ENCODE data around the gene CNTNAP2.

DNA sequence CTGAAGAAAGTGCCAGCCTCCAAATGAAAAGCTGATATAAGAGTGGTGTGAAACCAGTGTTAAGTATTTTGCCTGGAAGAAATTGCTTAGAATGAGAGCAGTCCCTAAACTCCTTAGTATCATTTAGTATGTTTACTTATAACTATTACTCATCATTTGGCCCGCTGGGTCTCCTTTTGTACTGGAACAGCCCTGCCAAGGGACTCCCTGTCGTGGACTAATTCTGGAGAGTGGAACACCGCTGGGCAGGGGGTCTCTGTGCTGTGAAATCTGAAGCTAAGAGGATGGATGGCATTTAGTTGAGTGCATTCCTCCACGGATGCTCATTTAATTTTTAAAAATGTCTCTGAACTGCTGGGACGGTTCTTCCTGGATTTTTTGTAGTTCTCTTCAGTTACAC is 1584.1 kb downstream of the CNTNAP2 start:
- TF ChIP-seq CTCF (IDR thresholded peaks at IDR 0.05) (no peak), POLR2A (IDR thresholded peaks at IDR 0.05) (no peak)

Data from heart left ventricle (tissue), 13 donors.